PC-9 (cell line): ENCODE results near the gene DIAPH3. TPM values are rescaled to one million over a fixed set of nuclear protein-coding genes. Genes with fewer than 3 reads are reported as not detected.

Experiments used
- BruUV-seq: library from RNA; stranded (reverse); fragments of 400-500 nt; replicated peaks from 2 replicates; lab custom pipeline; 2021; lab: Mats Ljungman, UMichigan
- CTCF ChIA-PET: fragments of 300-600 bp; sonication (Branson Sonifier 250); formaldehyde crosslinking; loops from one replicate; lab custom pipeline; 2022; ENCODE audit warnings: antibody characterized with exemption; lab: Charles Lee
- POLR2A ChIA-PET: fragments of 300-600 bp; sonication (Branson Sonifier 250); formaldehyde crosslinking; loops from one replicate; lab custom pipeline; 2022; ENCODE audit warnings: antibody characterized with exemption; ENCODE audit not compliant: unreplicated experiment; lab: Charles Lee
- DNase-seq, 2 experiments: peaks; one replicate each; pipeline versions ENCODE4 v3.0.0 to v3.0.0-alpha.2; 2015 to 2022; ENCODE audit warnings: mixed read lengths in 1 of 2
- H2AFZ ChIP-seq: fragments of 200-600 bp; sonication (generic); 2 replicates; pipeline ENCODE4 v1.8.1; 2017; ENCODE audit warnings: antibody characterized with exemption
- H3F3A ChIP-seq: fragments of 200-600 bp; sonication (generic); 2 replicates; pipeline ENCODE4 v1.8.1; 2017; ENCODE audit warnings: antibody characterized with exemption, mild to moderate bottlenecking, low read depth; ENCODE audit not compliant: insufficient read depth
- H3K27ac ChIP-seq: fragments of 200-600 bp; sonication (generic); 2 replicates; pipeline ENCODE4 v1.6.1; 2016; ENCODE audit warnings: mixed run types
- H3K27me3 ChIP-seq: fragments of 200-600 bp; sonication (generic); 2 replicates; pipeline ENCODE4 v1.6.1; 2016; ENCODE audit warnings: low read depth, mixed run types; ENCODE audit not compliant: insufficient read depth
- H3K36me3 ChIP-seq: fragments of 200-600 bp; sonication (generic); 2 replicates; pipeline ENCODE4 v1.6.1; 2016; ENCODE audit warnings: low read depth, mixed run types
- H3K4me1 ChIP-seq: fragments of 200-600 bp; sonication (generic); replicated peaks from 2 replicates; pipeline ENCODE4 v1.6.1; 2016; ENCODE audit warnings: mixed run types; ENCODE audit not compliant: insufficient read depth
- H3K4me2 ChIP-seq: fragments of 200-600 bp; sonication (generic); 2 replicates; pipeline ENCODE4 v1.6.1; 2017; ENCODE audit warnings: mixed run types
- H3K4me3 ChIP-seq: fragments of 200-600 bp; sonication (generic); 2 replicates; pipeline ENCODE4 v1.6.1; 2016; ENCODE audit warnings: mixed run types
- H3K79me2 ChIP-seq: fragments of 200-600 bp; sonication (generic); 2 replicates; pipeline ENCODE4 v1.6.1; 2017; ENCODE audit warnings: low read depth, mixed run types
- H3K9me2 ChIP-seq: fragments of 200-600 bp; sonication (generic); 2 replicates; pipeline ENCODE4 v1.8.1; 2017; ENCODE audit warnings: mild to moderate bottlenecking; ENCODE audit not compliant: insufficient read depth
- H3K9me3 ChIP-seq: fragments of 200-600 bp; sonication (generic); 2 replicates; pipeline ENCODE4 v1.8.1; 2016; ENCODE audit warnings: low read depth; ENCODE audit not compliant: insufficient read depth
- H4K20me1 ChIP-seq: fragments of 200-600 bp; sonication (generic); 2 replicates; pipeline ENCODE4 v1.8.1; 2017; ENCODE audit not compliant: insufficient read depth
- EZH2 ChIP-seq: fragments of 200-600 bp; sonication (generic); IDR thresholded peaks from 2 replicates; pipeline ENCODE4 v1.8.0; 2017; ENCODE audit warnings: antibody characterized with exemption, low read depth
- intact Hi-C: fragments of 100-400 bp; cut with micrococcal nuclease; formaldehyde crosslinking; loops from one replicate; pipeline ENCODE4 v1.10.0; 2022; ENCODE audit not compliant: unreplicated experiment
- total RNA-seq: library from RNA; stranded (reverse); gene quantifications from 2 replicates; pipeline ENCODE4 v1.2.3, GENCODE V29; 2021
- TF ChIP-seq, protein P1 (sequence below): fragments of 200-600 bp; sonication (generic); conservative IDR thresholded peaks from 2 replicates; pipeline ENCODE4 v1.6.1; 2017; ENCODE audit warnings: mixed run types, antibody characterized with exemption, mild to moderate bottlenecking, moderate library complexity

DIAPH3 gene
- total RNA-seq, 1 experiment from 2014 or later = 39.3 TPM

DNA sequence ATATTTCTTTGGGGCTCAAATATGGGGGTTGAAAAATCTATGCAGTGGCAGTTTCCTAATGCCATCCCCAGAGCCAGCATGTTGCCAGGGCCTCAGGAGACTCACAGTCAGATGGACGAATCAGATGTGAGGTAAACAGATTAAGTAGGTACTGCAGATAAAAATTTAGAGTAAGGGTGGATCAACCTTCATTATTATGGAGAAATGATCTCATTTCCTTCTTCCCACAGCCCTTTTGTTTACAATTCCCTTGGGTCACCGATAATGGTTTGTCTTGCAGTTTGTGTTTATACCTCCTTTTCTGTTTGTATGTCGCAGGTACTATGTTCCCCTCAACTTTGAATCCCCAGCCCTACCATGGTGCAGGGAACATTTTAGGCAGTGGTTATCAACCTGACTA, 20.0 kb downstream of the DIAPH3 start:
- CTCF ChIA-PET = no interaction called here
- H3K36me3 ChIP-seq = 0 out of 2 replicates have a peak, but pooled peaks cover 3% of the 10 kb centered on the region
- no peaks in the 10 kb centered on the region; the same call in 1 of the 2 replicates for H3K9me2 ChIP-seq
- H3K27me3 ChIP-seq = no peaks in the 10 kb centered on the region
- intact Hi-C loops = no loop called here
- no peaks in the 10 kb centered on the region for H3K9me3 ChIP-seq
- no peaks in the 10 kb centered on the region for H3F3A ChIP-seq
- peak overlapping the region; percentile 20; the same call in 1 of the 2 replicates for H3K4me2 ChIP-seq
- DNase-seq = peak in 1 of 2 experiments; percentile 48
- H2AFZ ChIP-seq = no peak overlapping the region
- no peak overlapping the region for H3K27ac ChIP-seq
- TF ChIP-seq, protein P1, sequence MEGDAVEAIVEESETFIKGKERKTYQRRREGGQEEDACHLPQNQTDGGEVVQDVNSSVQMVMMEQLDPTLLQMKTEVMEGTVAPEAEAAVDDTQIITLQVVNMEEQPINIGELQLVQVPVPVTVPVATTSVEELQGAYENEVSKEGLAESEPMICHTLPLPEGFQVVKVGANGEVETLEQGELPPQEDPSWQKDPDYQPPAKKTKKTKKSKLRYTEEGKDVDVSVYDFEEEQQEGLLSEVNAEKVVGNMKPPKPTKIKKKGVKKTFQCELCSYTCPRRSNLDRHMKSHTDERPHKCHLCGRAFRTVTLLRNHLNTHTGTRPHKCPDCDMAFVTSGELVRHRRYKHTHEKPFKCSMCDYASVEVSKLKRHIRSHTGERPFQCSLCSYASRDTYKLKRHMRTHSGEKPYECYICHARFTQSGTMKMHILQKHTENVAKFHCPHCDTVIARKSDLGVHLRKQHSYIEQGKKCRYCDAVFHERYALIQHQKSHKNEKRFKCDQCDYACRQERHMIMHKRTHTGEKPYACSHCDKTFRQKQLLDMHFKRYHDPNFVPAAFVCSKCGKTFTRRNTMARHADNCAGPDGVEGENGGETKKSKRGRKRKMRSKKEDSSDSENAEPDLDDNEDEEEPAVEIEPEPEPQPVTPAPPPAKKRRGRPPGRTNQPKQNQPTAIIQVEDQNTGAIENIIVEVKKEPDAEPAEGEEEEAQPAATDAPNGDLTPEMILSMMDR = no peak
- no peak for TF ChIP-seq EZH2
- peaks cover 5% of the 10 kb centered on the region; the same call in 1 of the 2 replicates for H4K20me1 ChIP-seq
- H3K4me3 ChIP-seq = no peak overlapping the region
- POLR2A ChIA-PET = no interaction called here
- no TSS peak for BruUV-seq
- 0 out of 2 replicates have a peak, but pooled peaks cover 7% of the 10 kb centered on the region for H3K4me1 ChIP-seq
- H3K79me2 ChIP-seq = peaks cover 74% of the 10 kb centered on the region

- no peak for DNase-seq
- CTCF ChIA-PET = no interaction called here
- H4K20me1 ChIP-seq = peaks cover 5% of the 10 kb centered on the region; the same call in 1 of the 2 replicates
- H3K27me3 ChIP-seq = no peaks in the 10 kb centered on the region
- no peak for TF ChIP-seq EZH2
- TF ChIP-seq, protein P1 = no peak
- H2AFZ ChIP-seq = no peak overlapping the region
- no TSS peak for BruUV-seq
- intact Hi-C loops = no loop called here
- H3K4me3 ChIP-seq = no peak overlapping the region
- H3K79me2 ChIP-seq = peaks cover 51% of the 10 kb centered on the region
- H3F3A ChIP-seq = no peaks in the 10 kb centered on the region
- H3K9me2 ChIP-seq = no peaks in the 10 kb centered on the region; the same call in 1 of the 2 replicates
- H3K27ac ChIP-seq = no peak overlapping the region
- H3K36me3 ChIP-seq = 0 out of 2 replicates have a peak, but pooled peaks cover 3% of the 10 kb centered on the region
- no peak overlapping the region for H3K4me2 ChIP-seq
- peaks cover under 1% of the 10 kb centered on the region; the same call in 1 of the 2 replicates for H3K9me3 ChIP-seq
- POLR2A ChIA-PET = no interaction called here
- H3K4me1 ChIP-seq = 0 out of 2 replicates have a peak, but pooled peaks cover 5% of the 10 kb centered on the region
Observed at GRCh38 chr13:60139272-60139671, 24.5 kb downstream of the DIAPH3 start.

GRCh38 chr13:60138674-60139073, 25.1 kb downstream of the DIAPH3 start:
- CTCF ChIA-PET = no interaction called here
- Histone ChIP-seq H3K4me3 (no peak overlapping the region), H3K79me2 (peaks cover 51% of the 10 kb centered on the region), H3K4me2 (no peak overlapping the region), H2AFZ (no peak overlapping the region), H3K27ac (no peak overlapping the region), H3K27me3 (no peaks in the 10 kb centered on the region), H4K20me1 (peaks cover 5% of the 10 kb centered on the region; the same call in 1 of the 2 replicates), H3K9me3 (peaks cover 5% of the 10 kb centered on the region), H3F3A (no peaks in the 10 kb centered on the region), H3K4me1 (no peaks in the 10 kb centered on the region), H3K9me2 (no peaks in the 10 kb centered on the region; the same call in 1 of the 2 replicates), H3K36me3 (0 out of 2 replicates have a peak, but pooled peaks cover 3% of the 10 kb centered on the region)
- no peak for DNase-seq
- intact Hi-C loops = no loop called here
- POLR2A ChIA-PET = no interaction called here
- no peak for TF ChIP-seq EZH2
- TF ChIP-seq, protein P1 = no peak
- BruUV-seq = no TSS peak
